ENCODE data around the gene CTCFL.

Gene CTCFL

DNA sequence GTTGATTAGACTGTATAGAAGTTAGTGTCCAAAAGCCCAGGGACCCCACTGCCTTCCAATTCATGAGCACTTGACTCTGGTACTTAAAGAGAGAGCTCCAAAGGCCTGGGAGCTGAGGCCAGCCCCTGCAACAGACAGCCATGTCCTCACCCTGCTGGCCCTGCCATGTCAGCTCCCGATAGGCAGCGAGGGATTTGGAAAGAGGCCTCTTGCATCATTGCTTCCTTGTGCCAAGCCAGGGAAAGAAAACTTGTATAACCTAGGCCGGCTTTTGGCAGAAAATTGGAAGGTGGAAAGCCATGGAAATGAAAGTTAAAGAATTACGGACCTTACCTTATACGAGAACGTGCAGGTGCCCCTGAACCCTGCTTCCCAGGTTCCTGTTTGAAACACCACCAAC is 27.5 kb upstream of the CTCFL start:
- no peak for TF ChIP-seq POLR2AphosphoS5 (IDR thresholded peaks at IDR 0.05; ENCODE audit: low read depth, low read length)
- TF ChIP-seq SIN3A (IDR thresholded peaks at IDR 0.05; ENCODE audit: borderline replicate concordance, insufficient read depth, low read length), result no peak
- TF ChIP-seq, protein P1, sequence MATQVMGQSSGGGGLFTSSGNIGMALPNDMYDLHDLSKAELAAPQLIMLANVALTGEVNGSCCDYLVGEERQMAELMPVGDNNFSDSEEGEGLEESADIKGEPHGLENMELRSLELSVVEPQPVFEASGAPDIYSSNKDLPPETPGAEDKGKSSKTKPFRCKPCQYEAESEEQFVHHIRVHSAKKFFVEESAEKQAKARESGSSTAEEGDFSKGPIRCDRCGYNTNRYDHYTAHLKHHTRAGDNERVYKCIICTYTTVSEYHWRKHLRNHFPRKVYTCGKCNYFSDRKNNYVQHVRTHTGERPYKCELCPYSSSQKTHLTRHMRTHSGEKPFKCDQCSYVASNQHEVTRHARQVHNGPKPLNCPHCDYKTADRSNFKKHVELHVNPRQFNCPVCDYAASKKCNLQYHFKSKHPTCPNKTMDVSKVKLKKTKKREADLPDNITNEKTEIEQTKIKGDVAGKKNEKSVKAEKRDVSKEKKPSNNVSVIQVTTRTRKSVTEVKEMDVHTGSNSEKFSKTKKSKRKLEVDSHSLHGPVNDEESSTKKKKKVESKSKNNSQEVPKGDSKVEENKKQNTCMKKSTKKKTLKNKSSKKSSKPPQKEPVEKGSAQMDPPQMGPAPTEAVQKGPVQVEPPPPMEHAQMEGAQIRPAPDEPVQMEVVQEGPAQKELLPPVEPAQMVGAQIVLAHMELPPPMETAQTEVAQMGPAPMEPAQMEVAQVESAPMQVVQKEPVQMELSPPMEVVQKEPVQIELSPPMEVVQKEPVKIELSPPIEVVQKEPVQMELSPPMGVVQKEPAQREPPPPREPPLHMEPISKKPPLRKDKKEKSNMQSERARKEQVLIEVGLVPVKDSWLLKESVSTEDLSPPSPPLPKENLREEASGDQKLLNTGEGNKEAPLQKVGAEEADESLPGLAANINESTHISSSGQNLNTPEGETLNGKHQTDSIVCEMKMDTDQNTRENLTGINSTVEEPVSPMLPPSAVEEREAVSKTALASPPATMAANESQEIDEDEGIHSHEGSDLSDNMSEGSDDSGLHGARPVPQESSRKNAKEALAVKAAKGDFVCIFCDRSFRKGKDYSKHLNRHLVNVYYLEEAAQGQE (IDR thresholded peaks at IDR 0.05; ENCODE audit: insufficient read depth in 1 of 2, low read depth in 2 of 2, low read length in 2 of 2), result no peak
- TF ChIP-seq FOXP2 (optimal IDR thresholded peaks at IDR 0.05; ENCODE audit: borderline replicate concordance, extremely low read depth, extremely low read length, insufficient read depth), result no peak
- TF ChIP-seq TAF1 (IDR thresholded peaks at IDR 0.05; ENCODE audit: borderline replicate concordance, insufficient read depth, low read length), result no peak

DNA sequence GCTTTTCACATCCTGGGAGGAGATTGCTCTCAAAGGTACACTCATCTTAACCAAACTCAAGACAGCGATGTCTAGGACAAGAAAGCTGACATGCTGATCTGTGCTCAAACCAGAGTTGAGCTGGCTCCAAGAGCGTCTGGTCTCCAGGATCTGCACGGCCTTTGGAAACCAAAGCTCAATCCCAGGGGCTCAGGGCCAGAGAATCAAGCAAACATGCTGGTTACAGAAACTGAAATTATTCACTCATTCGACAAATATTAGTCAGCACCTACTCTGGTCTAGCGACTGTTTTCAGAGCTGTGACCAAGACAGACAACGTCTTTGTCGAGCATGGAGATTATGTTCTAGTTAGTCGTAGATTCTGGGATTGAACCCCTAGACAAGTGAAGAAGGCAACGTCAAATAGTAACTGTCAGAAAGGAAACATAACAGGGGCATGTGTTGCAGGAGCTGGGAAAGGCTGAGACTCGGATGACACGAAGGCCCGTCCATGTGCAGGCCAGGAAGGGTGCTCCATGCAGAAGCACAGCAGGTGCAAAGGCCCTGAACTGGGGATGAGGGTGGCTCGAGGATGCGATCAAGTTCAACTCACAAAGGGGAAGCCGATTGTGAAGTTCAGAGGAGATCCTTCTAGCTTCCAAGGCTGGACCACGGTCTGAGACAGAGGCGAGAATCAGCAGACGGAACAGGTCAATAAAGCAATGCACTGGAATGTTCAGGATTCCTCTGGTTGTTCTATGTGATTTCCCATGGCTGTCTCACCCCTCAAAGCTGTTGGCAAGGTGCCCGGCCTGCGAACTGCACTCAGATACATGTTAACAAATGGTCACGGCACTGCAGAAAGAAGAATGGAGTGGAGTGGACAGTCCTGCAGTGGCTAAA is 23.5 kb upstream of the CTCFL start:
- TF ChIP-seq TAF1 (IDR thresholded peaks at IDR 0.05; ENCODE audit: borderline replicate concordance, insufficient read depth, low read length) (no peak), POLR2AphosphoS5 (IDR thresholded peaks at IDR 0.05; ENCODE audit: low read depth, low read length) (no peak), FOXP2 (optimal IDR thresholded peaks at IDR 0.05; ENCODE audit: borderline replicate concordance, extremely low read depth, extremely low read length, insufficient read depth) (no peak), SIN3A (IDR thresholded peaks at IDR 0.05; ENCODE audit: borderline replicate concordance, insufficient read depth, low read length) (no peak)
- TF ChIP-seq, protein P1 (IDR thresholded peaks at IDR 0.05; ENCODE audit: insufficient read depth in 1 of 2, low read depth in 2 of 2, low read length in 2 of 2), result no peak

DNA sequence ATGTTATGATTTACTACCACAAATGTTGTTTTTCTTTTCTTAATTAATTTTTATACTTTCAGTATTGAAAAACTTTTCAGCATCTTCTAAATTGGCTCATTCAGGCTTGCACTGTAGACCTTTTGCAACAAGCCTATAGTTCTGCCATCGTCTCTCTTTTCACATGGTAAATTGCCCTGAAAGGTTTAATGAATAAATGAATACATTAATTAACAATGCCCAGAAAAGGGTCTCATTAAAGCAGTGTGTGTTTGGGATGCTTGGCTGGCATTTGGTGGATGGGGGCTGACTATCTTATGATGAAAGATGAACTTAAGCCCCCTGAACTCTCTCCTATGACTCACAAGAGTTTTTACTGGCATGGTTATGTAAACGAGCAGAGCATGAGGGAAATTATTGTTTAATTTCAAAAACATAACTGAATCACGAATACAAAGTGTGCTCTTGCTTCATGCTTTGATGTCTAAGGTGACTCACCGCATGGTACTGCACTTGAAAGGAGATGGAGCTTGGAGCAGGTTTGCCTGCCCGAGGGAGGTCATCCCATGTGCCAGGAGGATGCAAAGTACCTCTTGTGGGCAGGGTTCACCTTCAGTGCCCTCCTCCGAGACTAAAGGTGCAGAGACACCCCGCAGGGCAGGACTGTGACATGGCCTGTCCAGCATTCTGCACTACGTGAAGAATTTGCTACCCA is 22.2 kb upstream of the CTCFL start:
- no peak for TF ChIP-seq TAF1 (IDR thresholded peaks at IDR 0.05; ENCODE audit: borderline replicate concordance, insufficient read depth, low read length)
- no peak for TF ChIP-seq SIN3A (IDR thresholded peaks at IDR 0.05; ENCODE audit: borderline replicate concordance, insufficient read depth, low read length)
- no peak for TF ChIP-seq POLR2AphosphoS5 (IDR thresholded peaks at IDR 0.05; ENCODE audit: low read depth, low read length)
- TF ChIP-seq, protein P1 (IDR thresholded peaks at IDR 0.05; ENCODE audit: insufficient read depth in 1 of 2, low read depth in 2 of 2, low read length in 2 of 2), result no peak
- TF ChIP-seq FOXP2 (optimal IDR thresholded peaks at IDR 0.05; ENCODE audit: borderline replicate concordance, extremely low read depth, extremely low read length, insufficient read depth), result no peak

DNA sequence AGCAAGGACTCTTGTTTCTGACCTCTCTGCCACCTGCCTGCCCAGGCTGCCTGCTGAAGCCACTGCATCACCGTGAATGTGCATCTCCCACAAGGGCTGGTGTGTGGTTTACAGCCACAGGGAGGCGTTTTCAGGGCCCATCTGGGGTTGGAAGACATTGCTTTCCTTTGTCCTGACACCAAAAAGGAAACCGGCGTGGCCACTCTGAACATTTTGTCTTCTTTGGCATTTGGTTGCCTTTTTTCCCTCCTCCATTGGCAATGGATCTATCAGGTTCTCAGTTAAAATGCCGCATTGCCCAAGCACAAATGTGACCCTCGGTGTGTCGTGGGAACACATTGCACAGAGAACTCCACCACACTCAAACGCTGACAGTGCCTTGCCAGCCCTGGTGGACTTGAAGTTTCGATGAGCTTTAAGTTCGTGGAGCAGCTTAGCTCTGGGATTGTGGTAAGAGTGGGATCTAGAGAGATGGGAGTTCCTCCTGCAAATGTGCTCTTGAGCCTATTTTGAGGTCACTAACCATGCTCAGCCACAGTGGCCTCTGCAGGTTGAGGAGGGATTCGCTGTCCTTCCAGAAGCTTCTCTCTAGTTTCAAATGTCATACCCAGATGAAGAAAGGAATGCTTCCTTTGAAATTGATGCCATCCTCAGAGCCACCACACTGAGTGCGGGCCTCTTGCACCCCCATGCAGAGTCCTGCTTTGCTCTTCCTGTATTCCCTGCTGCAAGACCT is 21.2 kb upstream of the CTCFL start:
- no peak for TF ChIP-seq FOXP2 (optimal IDR thresholded peaks at IDR 0.05; ENCODE audit: borderline replicate concordance, extremely low read depth, extremely low read length, insufficient read depth)
- TF ChIP-seq SIN3A (IDR thresholded peaks at IDR 0.05; ENCODE audit: borderline replicate concordance, insufficient read depth, low read length), result no peak
- TF ChIP-seq, protein P1 (IDR thresholded peaks at IDR 0.05; ENCODE audit: insufficient read depth in 1 of 2, low read depth in 2 of 2, low read length in 2 of 2), result no peak
- no peak for TF ChIP-seq POLR2AphosphoS5 (IDR thresholded peaks at IDR 0.05; ENCODE audit: low read depth, low read length)
- no peak for TF ChIP-seq TAF1 (IDR thresholded peaks at IDR 0.05; ENCODE audit: borderline replicate concordance, insufficient read depth, low read length)

Measured in PFSK-1 (cell line).